GM20000 (cell line): Measurements from ENCODE around the gene ULBP2.
"Not testable (repeated sequence)": the region's sequence is repeated elsewhere in the genome, so short reads cannot be mapped to it uniquely, and the experiment has no call there.

ENCODE experiments used
- DNase-seq: peaks from one replicate; pipeline ENCODE4 v3.0.0; 2012; ENCODE audit warnings: low spot score
- CTCF ChIP-seq: IDR thresholded peaks from 2 replicates; pipeline ENCODE4 v1.5.1; 2012; ENCODE audit warnings: mild to moderate bottlenecking, control low read depth; ENCODE audit errors: extremely low read depth, missing control alignments

ULBP2 gene

GRCh38 chr6:149904661-149905370 is 37.0 kb upstream of the ULBP2 start:
- no peak for DNase-seq
- no peak for TF ChIP-seq CTCF

GRCh38 chr6:149905371-149905910 is 36.4 kb upstream of the ULBP2 start:
- TF ChIP-seq CTCF, result no peak
- no peak for DNase-seq

GRCh38 chr6:149905911-149906371 is 35.9 kb upstream of the ULBP2 start:
- DNase-seq, result no peak
- TF ChIP-seq CTCF, result no peak

GRCh38 chr6:149906405-149906804 is 35.4 kb upstream of the ULBP2 start:
- no peak for DNase-seq
- no peak for TF ChIP-seq CTCF

GRCh38 chr6:149907317-149907716 is 34.5 kb upstream of the ULBP2 start:
- no peak for DNase-seq
- no peak for TF ChIP-seq CTCF

GRCh38 chr6:149908480-149908879 is 33.3 kb upstream of the ULBP2 start:
- not testable (repeated sequence) for DNase-seq

GRCh38 chr6:149909701-149910470 is 31.9 kb upstream of the ULBP2 start:
- no peak for DNase-seq

More at GRCh38 chr6:149909701-149910470, 31.9 kb upstream of the ULBP2 start:
- no peak for TF ChIP-seq CTCF
